Mesendoderm (in vitro differentiated cells): ENCODE measurements around the gene PPT1.

Experiments used
- DNase-seq: peaks from one replicate; pipeline ENCODE4 v3.0.0; 2013
- H2AK5ac ChIP-seq: 2 replicates; pipeline ENCODE4 v1.6.1; 2013; ENCODE audit warnings: low read length, inconsistent platforms
- H2BK120ac ChIP-seq: 2 replicates; pipeline ENCODE4 v1.6.1; 2013; ENCODE audit warnings: low read depth, mild to moderate bottlenecking, low read length, moderate library complexity, mixed read lengths
- H2BK15ac ChIP-seq: replicated peaks from 2 replicates; pipeline ENCODE4 v1.6.1; 2013; ENCODE audit warnings: low read depth, mild to moderate bottlenecking, moderate library complexity
- H2BK5ac ChIP-seq: 2 replicates; pipeline ENCODE4 v1.6.1; 2013; ENCODE audit warnings: low read length, inconsistent platforms
- H3K18ac ChIP-seq: 2 replicates; pipeline ENCODE4 v1.6.1; 2013; ENCODE audit warnings: mild to moderate bottlenecking, low read length, mixed read lengths
- H3K23ac ChIP-seq: one replicate; pipeline ENCODE4 v1.6.1; 2013; ENCODE audit warnings: low read length
- H3K27ac ChIP-seq: 2 replicates; pipeline ENCODE4 v1.5.1; 2013; ENCODE audit warnings: low read depth, mild to moderate bottlenecking, inconsistent platforms, low read length, moderate library complexity
- H3K27me3 ChIP-seq: 2 replicates; pipeline ENCODE4 v1.6.1; 2013; ENCODE audit warnings: low read length, control low read depth, mild to moderate bottlenecking, inconsistent platforms; ENCODE audit not compliant: insufficient read depth, poor library complexity
- H3K36me3 ChIP-seq: 2 replicates; pipeline ENCODE4 v1.6.1; 2013; ENCODE audit warnings: low read length, inconsistent platforms; ENCODE audit not compliant: control insufficient read depth, insufficient read depth
- H3K4ac ChIP-seq: one replicate; pipeline ENCODE4 v1.6.1; 2013; ENCODE audit warnings: low read depth, mild to moderate bottlenecking, low read length, moderate library complexity
- H3K4me1 ChIP-seq: 2 replicates; pipeline ENCODE4 v1.6.1; 2013; ENCODE audit warnings: low read depth, low read length, inconsistent platforms; ENCODE audit not compliant: control insufficient read depth
- H3K4me2 ChIP-seq: 2 replicates; pipeline ENCODE4 v1.6.1; 2013; ENCODE audit warnings: low read length
- H3K4me3 ChIP-seq: 2 replicates; pipeline ENCODE4 v1.5.1; 2013; ENCODE audit warnings: mild to moderate bottlenecking, low read length
- H3K56ac ChIP-seq: one replicate; pipeline ENCODE4 v1.6.1; 2013; ENCODE audit warnings: low read length
- H3K79me1 ChIP-seq: 2 replicates; pipeline ENCODE4 v1.6.1; 2013; ENCODE audit warnings: low read length, inconsistent platforms
- H3K79me2 ChIP-seq: 2 replicates; pipeline ENCODE4 v1.6.1; 2013; ENCODE audit warnings: mild to moderate bottlenecking, low read length; ENCODE audit not compliant: control insufficient read depth, insufficient read depth
- H3K9ac ChIP-seq: 2 replicates; pipeline ENCODE4 v1.6.1; 2013; ENCODE audit warnings: low read length, inconsistent platforms
- H4K5ac ChIP-seq: one replicate; pipeline ENCODE4 v1.6.1; 2013; ENCODE audit warnings: low read length
- H4K8ac ChIP-seq: one replicate; pipeline ENCODE4 v1.6.1; 2013; ENCODE audit warnings: low read depth, mild to moderate bottlenecking, control low read depth, low read length, moderate library complexity
- WGBS: extraction: QIAGEN DNeasy Blood & Tissue Kit; methylation state at CpG from one replicate; pipeline ENCODE4 v1.1.7; 2013; ENCODE audit warnings: low lambda C conversion rate, missing lambda C conversion rate; ENCODE audit not compliant: insufficient coverage; ENCODE audit errors: extremely low coverage; 5-methylcytosine and 5-hydroxymethylcytosine counted together

PPT1 gene

DNA sequence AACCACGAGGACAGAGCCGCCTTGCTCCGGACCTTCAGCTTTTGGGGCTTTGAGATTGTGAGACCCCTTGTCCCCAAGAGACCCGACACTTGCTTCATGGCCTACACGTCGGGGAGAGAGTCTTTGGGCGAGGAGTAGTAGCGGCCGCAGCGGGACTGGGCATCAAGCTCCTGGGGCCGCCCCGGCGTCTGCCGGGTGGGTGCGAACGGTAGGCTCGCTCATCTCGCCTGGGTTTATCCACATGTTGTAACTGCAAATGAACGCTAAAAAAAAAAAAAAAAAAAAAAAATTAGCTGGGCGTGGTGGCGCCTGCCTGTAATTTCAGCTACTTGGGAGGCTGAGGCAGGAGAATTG, 36.2 kb upstream of the PPT1 start:
- no peak overlapping the region for H3K9ac ChIP-seq
- H3K79me1 ChIP-seq: no peaks in the 10 kb centered on the region
- no peaks in the 10 kb centered on the region for H3K27me3 ChIP-seq
- no peaks in the 10 kb centered on the region for H3K4me1 ChIP-seq
- no peak overlapping the region for H4K8ac ChIP-seq
- WGBS: no CpG with 5 or more reads among the region's 21 CpGs
- H4K5ac ChIP-seq: no peak overlapping the region
- H3K18ac ChIP-seq: no peak overlapping the region
- H3K4me2 ChIP-seq: no peak overlapping the region
- no peak overlapping the region for H3K56ac ChIP-seq
- no peak overlapping the region for H3K27ac ChIP-seq
- no peak overlapping the region for H2BK120ac ChIP-seq
- no peak overlapping the region for H3K4ac ChIP-seq
- H2BK5ac ChIP-seq: no peak overlapping the region
- no peak overlapping the region for H3K4me3 ChIP-seq
- no peak overlapping the region for H2BK15ac ChIP-seq
- H2AK5ac ChIP-seq: no peak overlapping the region
- H3K36me3 ChIP-seq: no peaks in the 10 kb centered on the region
- H3K79me2 ChIP-seq: no peaks in the 10 kb centered on the region
- no peak for DNase-seq
- no peak overlapping the region for H3K23ac ChIP-seq

DNA sequence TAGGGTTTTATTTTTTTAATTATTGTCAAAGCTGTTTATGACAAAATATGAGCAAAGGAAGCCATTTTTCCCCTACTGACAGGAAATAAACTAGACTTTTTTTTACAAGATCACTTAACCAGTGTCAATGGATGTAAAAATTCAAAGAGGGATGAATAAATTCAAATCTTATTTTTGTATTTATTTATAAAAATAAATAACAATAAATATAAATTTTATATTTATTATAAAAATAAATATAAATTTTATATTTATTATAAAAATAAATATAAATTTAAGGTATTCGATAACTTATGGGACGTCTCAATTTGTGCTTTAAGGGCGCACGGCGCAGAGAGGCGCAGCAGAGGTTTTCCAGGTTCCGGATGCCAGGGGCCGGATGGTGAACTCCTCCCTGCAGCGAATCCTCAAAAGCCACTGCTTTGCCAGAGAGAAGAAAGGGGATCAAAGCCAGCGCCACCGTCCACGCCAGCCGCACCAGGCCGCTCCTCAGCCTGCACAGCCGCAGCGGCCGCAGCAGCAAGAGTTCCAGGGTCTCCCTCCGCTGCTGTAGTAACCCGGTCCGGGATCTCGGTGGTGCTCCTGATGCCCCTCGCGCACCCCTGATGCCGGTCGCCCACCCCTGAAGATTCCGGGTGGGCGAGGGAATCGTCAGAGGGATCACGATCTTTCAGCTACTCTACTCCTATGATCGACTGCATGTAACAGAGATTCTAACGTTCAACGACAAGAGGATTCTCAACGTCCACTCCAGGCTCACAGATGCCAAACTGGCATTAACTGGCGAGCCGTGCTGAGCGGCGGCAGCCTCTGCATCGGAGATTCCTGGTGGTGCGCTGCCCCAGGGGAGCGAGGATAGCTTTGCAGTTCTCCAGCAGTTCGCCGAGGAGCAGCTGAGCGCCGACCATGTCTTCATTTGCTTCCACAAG, 35.6 kb upstream of the PPT1 start:
- Histone ChIP-seq H3K79me2 (no peaks in the 10 kb centered on the region), H2BK5ac (no peak overlapping the region), H3K27ac (no peak overlapping the region), H3K4me2 (no peak overlapping the region), H2AK5ac (no peak overlapping the region), H3K23ac (no peak overlapping the region), H3K36me3 (no peaks in the 10 kb centered on the region), H3K27me3 (no peaks in the 10 kb centered on the region), H2BK120ac (no peak overlapping the region), H3K56ac (no peak overlapping the region), H2BK15ac (no peak overlapping the region), H4K8ac (no peak overlapping the region), H4K5ac (no peak overlapping the region), H3K18ac (no peak overlapping the region), H3K4me1 (no peaks in the 10 kb centered on the region), H3K4me3 (no peak overlapping the region), H3K9ac (no peak overlapping the region), H3K4ac (no peak overlapping the region), H3K79me1 (no peaks in the 10 kb centered on the region)
- DNase-seq: no peak
- no CpG with 5 or more reads among the region's 44 CpGs for WGBS

DNA sequence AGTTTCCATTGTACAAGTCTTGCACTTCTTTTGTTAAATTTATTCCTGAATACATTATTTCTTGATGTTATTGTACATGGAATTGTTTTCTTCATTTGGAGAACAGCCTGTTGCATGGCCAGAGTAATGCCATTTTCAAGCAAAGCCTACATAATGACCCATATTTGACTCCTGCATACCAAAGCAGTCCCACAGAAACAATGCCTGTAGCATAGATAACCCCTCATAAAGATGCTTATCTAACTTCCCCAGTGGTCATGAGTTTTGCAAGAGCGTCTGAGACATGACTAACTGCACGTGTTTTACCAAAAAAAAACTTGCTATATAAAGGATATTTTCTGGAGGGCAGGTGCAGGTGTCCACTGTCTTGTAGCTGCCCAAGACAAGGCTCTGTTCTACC, 33.8 kb upstream of the PPT1 start:
- Histone ChIP-seq H3K18ac (no peak overlapping the region), H3K4me1 (no peaks in the 10 kb centered on the region), H3K4me3 (no peak overlapping the region), H3K9ac (no peak overlapping the region), H3K4me2 (no peak overlapping the region), H3K36me3 (no peaks in the 10 kb centered on the region), H2BK15ac (no peak overlapping the region), H3K56ac (no peak overlapping the region), H3K79me2 (no peaks in the 10 kb centered on the region), H4K5ac (no peak overlapping the region), H2BK5ac (no peak overlapping the region), H4K8ac (no peak overlapping the region), H3K23ac (no peak overlapping the region), H2AK5ac (no peak overlapping the region), H3K4ac (no peak overlapping the region), H3K27ac (no peak overlapping the region), H2BK120ac (no peak overlapping the region), H3K27me3 (no peaks in the 10 kb centered on the region), H3K79me1 (no peaks in the 10 kb centered on the region)
- no peak for DNase-seq
- no CpG with 5 or more reads among the region's 2 CpGs for WGBS

DNA sequence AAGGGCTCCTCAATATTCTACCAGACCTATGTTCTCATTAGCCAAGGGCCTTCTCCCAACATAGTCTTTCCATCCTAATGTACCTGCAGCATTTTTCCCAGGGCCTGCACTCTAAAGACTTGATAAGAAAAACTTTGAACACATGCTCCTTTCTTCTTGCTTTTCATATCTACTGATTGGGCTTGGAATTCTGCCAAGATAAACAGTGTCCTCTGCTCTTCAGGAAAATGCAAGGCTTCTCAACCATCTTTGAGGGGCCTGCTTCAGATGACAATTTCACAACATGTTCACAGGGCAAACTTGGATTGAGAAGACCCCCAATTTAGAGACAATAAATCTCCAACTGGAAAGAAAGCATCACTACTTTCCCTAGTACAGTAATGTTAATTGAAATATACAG, 25.8 kb upstream of the PPT1 start:
- no peak overlapping the region for H3K23ac ChIP-seq
- no peaks in the 10 kb centered on the region for H3K36me3 ChIP-seq
- H3K18ac ChIP-seq: no peak overlapping the region
- H4K8ac ChIP-seq: no peak overlapping the region
- H3K27me3 ChIP-seq: no peaks in the 10 kb centered on the region
- no peak overlapping the region for H3K9ac ChIP-seq
- H2BK15ac ChIP-seq: no peak overlapping the region
- no peak overlapping the region for H3K4me2 ChIP-seq
- H4K5ac ChIP-seq: no peak overlapping the region
- H3K27ac ChIP-seq: no peak overlapping the region
- no peak overlapping the region for H2BK120ac ChIP-seq
- no peaks in the 10 kb centered on the region for H3K79me1 ChIP-seq
- H3K4me1 ChIP-seq: no peaks in the 10 kb centered on the region
- no peak for DNase-seq
- H3K79me2 ChIP-seq: no peaks in the 10 kb centered on the region
- no peak overlapping the region for H3K4me3 ChIP-seq
- no peak overlapping the region for H3K4ac ChIP-seq
- no peak overlapping the region for H2AK5ac ChIP-seq
- no peak overlapping the region for H3K56ac ChIP-seq
- H2BK5ac ChIP-seq: no peak overlapping the region

DNA sequence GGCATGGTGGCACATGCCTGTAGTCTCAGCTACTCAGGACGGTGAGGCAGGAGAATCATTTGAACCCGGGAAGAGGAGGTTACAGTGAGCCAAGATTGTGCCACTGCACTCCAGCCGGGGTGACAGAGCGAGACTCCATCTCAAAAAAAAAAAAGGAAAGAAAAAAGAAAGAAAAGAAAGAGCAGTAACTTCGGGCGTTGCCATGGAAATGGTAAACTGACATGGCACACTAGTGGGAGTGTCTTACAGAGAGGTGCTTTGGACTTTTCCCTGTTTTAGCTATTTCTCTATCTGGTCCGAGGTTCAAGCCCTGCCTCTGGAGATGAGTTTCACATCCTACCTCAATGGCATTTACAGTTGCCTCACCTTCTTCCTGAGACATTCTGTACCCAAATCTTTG, 23.1 kb upstream of the PPT1 start:
- Histone ChIP-seq H3K79me2 (no peaks in the 10 kb centered on the region), H4K5ac (no peak overlapping the region), H2BK5ac (no peak overlapping the region), H3K18ac (no peak overlapping the region), H3K9ac (no peak overlapping the region), H3K4ac (no peak overlapping the region), H3K23ac (no peak overlapping the region), H3K27ac (no peak overlapping the region), H3K27me3 (no peaks in the 10 kb centered on the region), H3K4me1 (no peaks in the 10 kb centered on the region), H2BK15ac (no peak overlapping the region), H3K36me3 (no peaks in the 10 kb centered on the region), H2AK5ac (no peak overlapping the region), H3K4me2 (no peak overlapping the region), H3K56ac (no peak overlapping the region), H4K8ac (no peak overlapping the region), H3K4me3 (no peak overlapping the region), H3K79me1 (no peaks in the 10 kb centered on the region), H2BK120ac (no peak overlapping the region)
- no peak for DNase-seq
- WGBS: no CpG with 5 or more reads among the region's 7 CpGs

DNA sequence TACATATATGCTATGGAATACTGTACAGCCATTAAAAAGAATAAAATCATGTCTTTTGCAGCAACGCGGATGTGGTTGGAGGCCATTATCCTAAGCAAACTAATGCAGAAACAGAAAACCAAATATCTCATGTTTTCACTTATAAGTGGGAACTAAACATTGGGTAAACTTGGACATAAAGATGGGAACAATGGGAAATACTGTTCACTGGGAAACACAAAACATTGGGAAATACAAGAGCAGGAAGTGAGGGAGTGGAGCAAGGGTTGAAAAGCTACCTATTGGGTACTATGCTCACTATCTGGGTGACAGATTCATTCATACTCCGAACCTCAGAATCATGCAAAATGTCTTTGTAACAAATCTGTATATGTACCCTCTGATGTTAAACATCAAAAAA, 17.3 kb upstream of the PPT1 start:
- no peaks in the 10 kb centered on the region for H3K79me1 ChIP-seq
- H2BK120ac ChIP-seq: no peak overlapping the region
- no peak overlapping the region for H4K5ac ChIP-seq
- H3K36me3 ChIP-seq: no peaks in the 10 kb centered on the region
- H3K9ac ChIP-seq: no peak overlapping the region
- no peak overlapping the region for H2AK5ac ChIP-seq
- no peak for DNase-seq
- no peak overlapping the region for H3K4me3 ChIP-seq
- no CpG with 5 or more reads among the region's 3 CpGs for WGBS
- H3K23ac ChIP-seq: no peak overlapping the region
- H3K4ac ChIP-seq: no peak overlapping the region
- no peak overlapping the region for H2BK15ac ChIP-seq
- H3K4me1 ChIP-seq: no peaks in the 10 kb centered on the region
- no peaks in the 10 kb centered on the region for H3K27me3 ChIP-seq
- H4K8ac ChIP-seq: no peak overlapping the region
- no peak overlapping the region for H2BK5ac ChIP-seq
- no peak overlapping the region for H3K56ac ChIP-seq
- H3K27ac ChIP-seq: no peak overlapping the region
- no peak overlapping the region for H3K4me2 ChIP-seq
- no peak overlapping the region for H3K18ac ChIP-seq
- no peaks in the 10 kb centered on the region for H3K79me2 ChIP-seq
